Osteoblast (primary cell): ENCODE data around the gene CUX1. TPM values are rescaled to one million over a fixed set of nuclear protein-coding genes. Genes with fewer than 3 reads are reported as not detected.

ENCODE experiments used
- DNase-seq: peaks from one replicate; pipeline ENCODE4 v3.0.0; 2011; ENCODE audit warnings: low spot score, mixed read lengths; ENCODE audit not compliant: insufficient read length; ENCODE audit errors: missing footprints
- H2AFZ ChIP-seq: 2 replicates; pipeline ENCODE4 v1.6.0; 2011; ENCODE audit warnings: mild to moderate bottlenecking, low read length
- H3K27ac ChIP-seq: 2 replicates; pipeline ENCODE4 v1.5.1; 2011; ENCODE audit warnings: mild to moderate bottlenecking, low read depth, low read length, moderate library complexity
- H3K27me3 ChIP-seq: 2 replicates; pipeline ENCODE4 v1.6.0; 2012; ENCODE audit warnings: mild to moderate bottlenecking, control low read depth, inconsistent platforms, low read length, moderate library complexity; ENCODE audit not compliant: insufficient read depth
- H3K36me3 ChIP-seq: 2 replicates; pipeline ENCODE4 v1.5.1; 2011; ENCODE audit warnings: mild to moderate bottlenecking, low read length, control low read depth, moderate library complexity; ENCODE audit not compliant: insufficient read depth
- H3K4me1 ChIP-seq: 2 replicates; pipeline ENCODE4 v1.5.1; 2011; ENCODE audit warnings: mild to moderate bottlenecking, low read length, control low read depth, moderate library complexity; ENCODE audit not compliant: insufficient read depth
- H3K4me2 ChIP-seq: 2 replicates; pipeline ENCODE4 v1.6.0; 2011; ENCODE audit warnings: mild to moderate bottlenecking, low read length; ENCODE audit not compliant: insufficient read depth
- H3K4me3 ChIP-seq: fragments of 200-600 bp; sonication (generic); 3 replicates; pipeline ENCODE4 v1.5.1; 2012; ENCODE audit warnings: mild to moderate bottlenecking, low read length, inconsistent platforms; ENCODE audit not compliant: insufficient read depth
- H3K79me2 ChIP-seq: 2 replicates; pipeline ENCODE4 v1.6.0; 2012; ENCODE audit warnings: mild to moderate bottlenecking, low read length, control low read depth, inconsistent platforms; ENCODE audit not compliant: insufficient read depth
- H3K9me3 ChIP-seq: 2 replicates; pipeline ENCODE4 v1.5.1; 2011; ENCODE audit warnings: low read depth, low read length, control low read depth
- H4K20me1 ChIP-seq: 2 replicates; pipeline ENCODE4 v1.6.0; 2012; ENCODE audit warnings: mild to moderate bottlenecking, low read length, control low read depth; ENCODE audit not compliant: insufficient read depth
- total RNA-seq: library from RNA; depleted of rRNA; stranded (reverse); fragments of >200 nt; gene quantifications from 2 replicates; pipeline ENCODE4 v1.2.3, GENCODE V29; 2012
- TF ChIP-seq, protein P1 (sequence below): IDR thresholded peaks from 2 replicates; pipeline ENCODE4 v1.5.1; 2011; ENCODE audit warnings: mild to moderate bottlenecking, low read depth, low read length, moderate library complexity; ENCODE audit errors: extremely low read depth

Gene CUX1
- total RNA-seq, 1 donor: 41.6 TPM

DNA sequence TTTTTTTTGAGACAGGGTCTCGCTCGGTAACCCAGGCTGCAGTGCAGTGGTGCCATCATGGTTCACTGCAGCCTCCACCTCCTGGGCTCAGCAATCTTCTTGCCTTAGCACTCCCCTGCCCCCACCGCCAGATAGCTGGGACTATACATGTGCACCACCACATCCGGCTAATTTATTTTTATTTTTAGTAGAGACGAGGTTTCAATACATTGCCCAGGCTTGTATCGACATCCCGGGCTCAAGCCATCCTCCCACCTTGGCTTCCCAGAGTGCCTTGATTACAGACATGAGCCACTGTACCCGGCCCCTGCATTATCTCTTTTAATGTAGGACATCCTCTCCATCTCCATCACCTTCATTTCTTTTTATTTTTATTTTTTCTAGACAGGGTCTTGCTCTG is 213.3 kb downstream of the CUX1 start:
- no peak overlapping the region for H2AFZ ChIP-seq
- no peaks in the 10 kb centered on the region for H3K79me2 ChIP-seq
- H3K27ac ChIP-seq: no peak overlapping the region
- H3K4me3 ChIP-seq: no peak overlapping the region
- no peak for DNase-seq
- H4K20me1 ChIP-seq: no peaks in the 10 kb centered on the region
- H3K4me1 ChIP-seq: no peaks in the 10 kb centered on the region
- H3K9me3 ChIP-seq: no peaks in the 10 kb centered on the region
- no peak overlapping the region for H3K4me2 ChIP-seq
- H3K27me3 ChIP-seq: no peaks in the 10 kb centered on the region
- H3K36me3 ChIP-seq: peaks cover 2% of the 10 kb centered on the region
- TF ChIP-seq, protein P1, sequence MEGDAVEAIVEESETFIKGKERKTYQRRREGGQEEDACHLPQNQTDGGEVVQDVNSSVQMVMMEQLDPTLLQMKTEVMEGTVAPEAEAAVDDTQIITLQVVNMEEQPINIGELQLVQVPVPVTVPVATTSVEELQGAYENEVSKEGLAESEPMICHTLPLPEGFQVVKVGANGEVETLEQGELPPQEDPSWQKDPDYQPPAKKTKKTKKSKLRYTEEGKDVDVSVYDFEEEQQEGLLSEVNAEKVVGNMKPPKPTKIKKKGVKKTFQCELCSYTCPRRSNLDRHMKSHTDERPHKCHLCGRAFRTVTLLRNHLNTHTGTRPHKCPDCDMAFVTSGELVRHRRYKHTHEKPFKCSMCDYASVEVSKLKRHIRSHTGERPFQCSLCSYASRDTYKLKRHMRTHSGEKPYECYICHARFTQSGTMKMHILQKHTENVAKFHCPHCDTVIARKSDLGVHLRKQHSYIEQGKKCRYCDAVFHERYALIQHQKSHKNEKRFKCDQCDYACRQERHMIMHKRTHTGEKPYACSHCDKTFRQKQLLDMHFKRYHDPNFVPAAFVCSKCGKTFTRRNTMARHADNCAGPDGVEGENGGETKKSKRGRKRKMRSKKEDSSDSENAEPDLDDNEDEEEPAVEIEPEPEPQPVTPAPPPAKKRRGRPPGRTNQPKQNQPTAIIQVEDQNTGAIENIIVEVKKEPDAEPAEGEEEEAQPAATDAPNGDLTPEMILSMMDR: no peak

DNA sequence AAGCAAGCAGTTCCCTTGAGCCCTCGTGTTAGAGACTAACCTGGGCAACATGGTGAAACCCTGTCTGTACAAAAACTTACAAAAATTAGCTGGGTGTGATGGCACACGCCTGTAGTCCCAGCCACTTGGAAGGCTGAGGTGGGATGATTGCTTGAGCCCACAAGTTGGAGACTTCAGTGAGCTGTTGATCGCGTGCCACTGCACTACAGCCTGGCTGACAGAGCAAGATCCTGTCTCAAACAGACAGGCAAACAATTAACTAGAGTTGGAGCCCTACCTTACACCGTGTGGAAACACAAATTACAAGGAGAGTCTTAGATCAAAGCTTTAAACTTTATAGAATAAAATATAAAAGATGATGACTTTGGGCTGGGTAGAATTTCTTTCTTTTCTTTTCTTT is 219.5 kb downstream of the CUX1 start:
- DNase-seq: no peak
- Histone ChIP-seq H3K36me3 (no peaks in the 10 kb centered on the region), H3K4me2 (no peak overlapping the region)

DNA sequence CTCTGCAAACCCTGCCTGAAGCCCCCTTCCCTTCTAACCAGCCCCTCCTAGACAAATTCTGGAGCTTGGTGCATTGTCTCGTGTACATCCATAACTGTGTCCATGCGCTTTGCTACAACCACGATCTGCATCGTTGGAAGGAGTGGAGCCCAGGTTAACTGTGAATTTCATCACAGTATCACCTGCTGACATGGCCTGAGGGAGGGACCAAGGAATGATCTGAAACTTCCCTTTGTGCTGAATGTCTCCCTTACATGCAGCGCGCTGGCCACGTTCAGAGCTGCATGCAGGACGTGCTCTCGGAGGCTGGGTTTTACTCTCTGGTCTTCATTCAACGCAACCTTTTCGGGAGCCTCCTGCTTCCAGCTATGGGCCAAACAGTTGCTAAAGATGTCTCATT is 222.3 kb downstream of the CUX1 start:
- H3K79me2 ChIP-seq: no peaks in the 10 kb centered on the region
- no peaks in the 10 kb centered on the region for H3K36me3 ChIP-seq
- peaks cover 26% of the 10 kb centered on the region for H3K4me1 ChIP-seq
- TF ChIP-seq, protein P1: no peak
- H3K27me3 ChIP-seq: no peaks in the 10 kb centered on the region
- H3K4me3 ChIP-seq: no peak overlapping the region
- H2AFZ ChIP-seq: no peak overlapping the region
- H3K4me2 ChIP-seq: no peak overlapping the region
- peaks cover 6% of the 10 kb centered on the region for H4K20me1 ChIP-seq
- H3K9me3 ChIP-seq: no peaks in the 10 kb centered on the region
- no peak overlapping the region for H3K27ac ChIP-seq
- DNase-seq: no peak

More for the DNA sequence above, 219.5 kb downstream of the CUX1 start:
- H3K4me3 ChIP-seq: no peak overlapping the region
- TF ChIP-seq, protein P1: no peak
- H3K27ac ChIP-seq: no peak overlapping the region
- H3K4me1 ChIP-seq: peaks cover 12% of the 10 kb centered on the region
- H2AFZ ChIP-seq: no peak overlapping the region
- H3K27me3 ChIP-seq: no peaks in the 10 kb centered on the region
- H3K9me3 ChIP-seq: no peaks in the 10 kb centered on the region
- no peaks in the 10 kb centered on the region for H3K79me2 ChIP-seq
- H4K20me1 ChIP-seq: peaks cover 4% of the 10 kb centered on the region

DNA sequence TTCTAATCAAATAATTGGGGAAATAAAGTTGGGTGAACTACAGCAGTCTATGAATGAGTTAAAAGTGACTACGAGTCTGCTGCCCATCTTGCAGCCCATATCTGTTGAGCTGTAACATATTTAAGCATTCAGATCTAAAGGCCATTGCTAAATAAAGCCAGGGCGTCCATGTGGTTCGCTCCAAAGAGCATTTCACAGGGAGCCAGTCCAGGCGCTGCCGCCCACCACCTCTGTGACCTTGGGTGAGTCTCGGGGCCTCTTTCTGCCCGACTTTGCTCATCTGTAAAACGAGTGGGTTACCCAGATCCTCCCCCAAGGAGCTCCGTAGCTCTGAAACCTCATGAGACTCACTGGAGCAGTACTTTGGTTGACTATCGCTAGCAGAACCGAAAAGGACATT is 223.1 kb downstream of the CUX1 start:
- DNase-seq: no peak
- no peaks in the 10 kb centered on the region for H3K36me3 ChIP-seq
- no peaks in the 10 kb centered on the region for H3K9me3 ChIP-seq
- no peaks in the 10 kb centered on the region for H3K79me2 ChIP-seq
- peaks cover 31% of the 10 kb centered on the region for H3K4me1 ChIP-seq
- H3K27me3 ChIP-seq: no peaks in the 10 kb centered on the region
- no peak overlapping the region for H3K4me3 ChIP-seq
- TF ChIP-seq, protein P1: no peak
- peaks cover 11% of the 10 kb centered on the region for H4K20me1 ChIP-seq
- H3K27ac ChIP-seq: no peak overlapping the region
- H2AFZ ChIP-seq: no peak overlapping the region
- no peak overlapping the region for H3K4me2 ChIP-seq
